SH-SY5Y (cell line): Measurements from ENCODE around the gene TRIM47.

Experiments
- GATA2 ChIP-seq: IDR thresholded peaks from 2 replicates; pipeline ENCODE4 v1.6.1; 2011; ENCODE audit warnings: mild to moderate bottlenecking, low read depth, low read length
- GATA3 ChIP-seq: IDR thresholded peaks from 2 replicates; pipeline ENCODE4 v1.6.1; 2011; ENCODE audit warnings: low read depth, mild to moderate bottlenecking, low read length, moderate library complexity

- TF ChIP-seq GATA2: no peak
- TF ChIP-seq GATA3: no peak
Measured at GRCh38 chr17:75839942-75840798, 38.2 kb downstream of the TRIM47 start.
